ENCODE measurements around the gene PTPRH.

PTPRH gene

GRCh38 chr19:55147545-55148251 lies 61.6 kb downstream of the PTPRH start:
- DNase-seq, result no peak
- intact Hi-C loops (cut with DNase I), result no loop called here

- no peak for DNase-seq
- intact Hi-C loops (cut with DNase I), result no loop called here
Observed at GRCh38 chr19:55146705-55147273, 62.5 kb downstream of the PTPRH start.

- intact Hi-C loops (cut with DNase I), result no loop called here
- DNase-seq, result no peak
Observed at GRCh38 chr19:55146078-55146704, 63.1 kb downstream of the PTPRH start.

GRCh38 chr19:55145232-55145631 lies 64.1 kb downstream of the PTPRH start:
- DNase-seq, result no peak
- intact Hi-C loops (cut with DNase I), result no loop called here

- peak in 1 of 42 donors; percentile 11 for DNase-seq
- intact Hi-C loops (cut with DNase I), result loop anchor here (5.0 kb wide), 1 partner anchor 361 kb away; no protein-coding TSS in a partner anchor
Observed at GRCh38 chr19:55141696-55142095, 67.6 kb downstream of the PTPRH start.

- no peak for DNase-seq
- intact Hi-C loops (cut with DNase I), result no loop called here
Observed at GRCh38 chr19:55137915-55138314, 71.4 kb downstream of the PTPRH start.

- intact Hi-C loops (cut with DNase I), result no loop called here
Observed at GRCh38 chr19:55136399-55137102, 72.8 kb downstream of the PTPRH start.

GRCh38 chr19:55134736-55135135 lies 74.6 kb downstream of the PTPRH start:
- no peak for DNase-seq
- intact Hi-C loops (cut with DNase I), result no loop called here

More at GRCh38 chr19:55136399-55137102, 72.8 kb downstream of the PTPRH start:
- DNase-seq, result no peak

GRCh38 chr19:55133639-55134444 lies 75.5 kb downstream of the PTPRH start:
- no peak for DNase-seq
- intact Hi-C loops (cut with DNase I), result no loop called here

GRCh38 chr19:55132453-55133129 lies 76.7 kb downstream of the PTPRH start:
- intact Hi-C loops (cut with DNase I), result no loop called here

GRCh38 chr19:55131421-55131820 lies 77.9 kb downstream of the PTPRH start:
- DNase-seq, result no peak
- intact Hi-C loops (cut with DNase I), result no loop called here

More at GRCh38 chr19:55132453-55133129, 76.7 kb downstream of the PTPRH start:
- DNase-seq, result no peak
